A673 (cell line): ENCODE results near the gene PRRT2. TPM values are rescaled to one million over a fixed set of nuclear protein-coding genes. Genes with fewer than 3 reads are reported as not detected.
"Not testable (repeated sequence)": the region's sequence is repeated elsewhere in the genome, so short reads cannot be mapped to it uniquely, and the experiment has no call there.

ENCODE experiments used
- BruUV-seq: library from RNA; stranded (reverse); fragments of 400-500 nt; replicated peaks from 2 replicates; lab custom pipeline; 2021; lab: Mats Ljungman, UMichigan
- CTCF ChIA-PET: fragments of 300-600 bp; sonication (Branson Sonifier 250); formaldehyde crosslinking; loops from one replicate; lab custom pipeline; 2022; ENCODE audit warnings: antibody characterized with exemption; lab: Charles Lee
- POLR2A ChIA-PET: fragments of 300-600 bp; sonication (Branson Sonifier 250); formaldehyde crosslinking; loops from one replicate; lab custom pipeline; 2022; ENCODE audit warnings: antibody characterized with exemption; ENCODE audit not compliant: low non-redundant PET; lab: Charles Lee
- DNase-seq: peaks from one replicate; pipeline ENCODE4 v3.0.0-alpha.2; 2015; ENCODE audit warnings: low spot score
- H3K27ac ChIP-seq: fragments of 200-600 bp; sonication (generic); 2 replicates; pipeline ENCODE4 v1.5.1; 2016; ENCODE audit warnings: mixed run types, low read depth, mild to moderate bottlenecking, mixed read lengths, antibody characterized with exemption, low read length; ENCODE audit not compliant: poor library complexity, severe bottlenecking
- H3K27me3 ChIP-seq: fragments of 200-600 bp; sonication (generic); replicated peaks from 2 replicates; pipeline ENCODE4 v1.6.1; 2017; ENCODE audit warnings: mixed run types, low read depth, mild to moderate bottlenecking, mixed read lengths, antibody characterized with exemption, low read length; ENCODE audit not compliant: insufficient read depth, poor library complexity
- H3K36me3 ChIP-seq: fragments of 200-600 bp; sonication (generic); 2 replicates; pipeline ENCODE4 v1.6.1; 2016; ENCODE audit warnings: mixed run types, mild to moderate bottlenecking, mixed read lengths, antibody characterized with exemption, low read length; ENCODE audit not compliant: insufficient read depth, poor library complexity, severe bottlenecking
- H3K4me1 ChIP-seq: fragments of 200-600 bp; sonication (generic); 2 replicates; pipeline ENCODE4 v1.6.1; 2017; ENCODE audit warnings: mixed run types, mild to moderate bottlenecking, mixed read lengths, antibody characterized with exemption, low read length; ENCODE audit not compliant: insufficient read depth, poor library complexity, severe bottlenecking
- H3K4me3 ChIP-seq: fragments of 200-600 bp; sonication (generic); 2 replicates; pipeline ENCODE4 v1.5.1; 2016; ENCODE audit warnings: low read depth, mixed run types, mild to moderate bottlenecking, mixed read lengths, low read length; ENCODE audit not compliant: poor library complexity, severe bottlenecking
- H3K9me3 ChIP-seq: fragments of 200-600 bp; sonication (generic); 2 replicates; pipeline ENCODE4 v1.6.1; 2016; ENCODE audit warnings: mixed run types, low read depth, mild to moderate bottlenecking, mixed read lengths, antibody characterized with exemption, low read length; ENCODE audit not compliant: poor library complexity, severe bottlenecking
- CTCF ChIP-seq: fragments of 300-800, 200-600 bp; sonication (generic); conservative IDR thresholded peaks from 2 replicates; pipeline ENCODE4 v1.5.1; 2017; ENCODE audit warnings: low read depth, mild to moderate bottlenecking, antibody characterized with exemption, low read length, moderate library complexity, mixed read lengths
- EZH2 ChIP-seq: fragments of 200-600 bp; sonication (generic); IDR thresholded peaks from 2 replicates; pipeline ENCODE4 v1.6.1; 2017; ENCODE audit warnings: borderline replicate concordance, low read depth, mild to moderate bottlenecking, mixed read lengths, antibody characterized with exemption, low read length; ENCODE audit not compliant: poor library complexity, severe bottlenecking
- intact Hi-C: fragments of 100-400 bp; cut with micrococcal nuclease; formaldehyde crosslinking; loops from one replicate; pipeline ENCODE4 v1.10.0; 2022; ENCODE audit not compliant: unreplicated experiment
- total RNA-seq: library from RNA; stranded (reverse); gene quantifications from 2 replicates; pipeline ENCODE4 v1.2.3, GENCODE V29; 2021

Gene PRRT2
- total RNA-seq, 1 experiment from 2014 or later, result 9.0 TPM

GRCh38 chr16:29784157-29784556 is 27.8 kb upstream of the PRRT2 start:
- TF ChIP-seq EZH2 (no peak), CTCF (no peak)
- BruUV-seq, result no TSS peak
- intact Hi-C loops, result no loop called here
- CTCF ChIA-PET, result interaction anchor here (0.6 kb wide), 1 partner anchor 93 kb away, joined by 4 read pairs; no protein-coding TSS in a partner anchor
- H3K4me3 ChIP-seq, result no peak overlapping the region
- no peak for DNase-seq
- POLR2A ChIA-PET, result no interaction called here
- H3K27ac ChIP-seq, result no peak overlapping the region
- no peaks in the 10 kb centered on the region for H3K36me3 ChIP-seq
- H3K27me3 ChIP-seq, result no peaks in the 10 kb centered on the region
- H3K4me1 ChIP-seq, result no peaks in the 10 kb centered on the region
- H3K9me3 ChIP-seq, result no peaks in the 10 kb centered on the region

GRCh38 chr16:29784901-29785500 is 27.0 kb upstream of the PRRT2 start:
- Histone ChIP-seq H3K27ac (no peak overlapping the region), H3K27me3 (no peaks in the 10 kb centered on the region), H3K4me1 (no peaks in the 10 kb centered on the region), H3K36me3 (no peaks in the 10 kb centered on the region), H3K9me3 (no peaks in the 10 kb centered on the region), H3K4me3 (no peak overlapping the region)
- ChIA-PET CTCF (interaction anchor here (0.5 to 0.6 kb wide), 2 partner anchors 94 to 371 kb away, joined by 3 to 4 read pairs; no protein-coding TSS in a partner anchor), POLR2A (interaction anchor here (0.5 to 0.6 kb wide), 2 partner anchors 54 to 875 kb away, joined by 3 to 7 read pairs; no protein-coding TSS in a partner anchor)
- intact Hi-C loops, result no loop called here
- no TSS peak for BruUV-seq
- TF ChIP-seq EZH2 (no peak), CTCF (peak; percentile 90)
- DNase-seq, result peak; percentile 80

- H3K27ac ChIP-seq, POLR2A ChIA-PET, H3K4me1 ChIP-seq, H3K4me3 ChIP-seq, H3K36me3 ChIP-seq, intact Hi-C loops, H3K27me3 ChIP-seq, BruUV-seq, H3K9me3 ChIP-seq, DNase-seq, CTCF ChIA-PET: not testable (repeated sequence)
These were observed 24.8 kb upstream of the PRRT2 start for GRCh38 chr16:29787155-29787554.

GRCh38 chr16:29789775-29790182 is 22.2 kb upstream of the PRRT2 start:
- ChIA-PET CTCF (interaction anchor here (0.6 to 0.7 kb wide), 2 partner anchors 18 to 185 kb away, joined by 3 read pairs; no protein-coding TSS in a partner anchor), POLR2A (no interaction called here)
- Histone ChIP-seq H3K4me1 (peaks cover 11% of the 10 kb centered on the region), H3K4me3 (peak overlapping the region; percentile 99), H3K27ac (peak overlapping the region; percentile 80), H3K9me3 (no peaks in the 10 kb centered on the region), H3K36me3 (peaks cover 13% of the 10 kb centered on the region), H3K27me3 (no peaks in the 10 kb centered on the region)
- intact Hi-C loops, result no loop called here
- no peak for DNase-seq
- BruUV-seq, result TSS peak; percentile 94
- TF ChIP-seq EZH2 (no peak), CTCF (no peak)
